Liver (tissue), 9 donors: Measurements from ENCODE around the gene PDE10A. TPM values are rescaled to one million over a fixed set of nuclear protein-coding genes. Genes with fewer than 3 reads are reported as not detected.

Source experiments
- DNase-seq: peaks from one replicate; pipeline ENCODE4 v3.0.0-alpha.2; 2017; ENCODE audit warnings: low spot score
- H3K27ac ChIP-seq, 2 donors: one replicate each; pipeline ENCODE4 v1.7.0; 2013; ENCODE audit warnings: inconsistent platforms in 2 of 2, low read length in 2 of 2, control low read depth in 1 of 2, low read depth in 1 of 2, mild to moderate bottlenecking in 1 of 2
- H3K27me3 ChIP-seq, 4 donors: one replicate each; pipeline versions ENCODE4 v1.6.1 to v1.7.0; 2013; ENCODE audit warnings: low read length in 3 of 4, inconsistent platforms in 1 of 4, mild to moderate bottlenecking in 1 of 4, moderate library complexity in 1 of 4; ENCODE audit not compliant: control insufficient read depth in 4 of 4, insufficient read depth in 4 of 4
- H3K36me3 ChIP-seq, 4 donors: one replicate each; pipeline versions ENCODE4 v1.6.1 to v1.7.0; 2013; ENCODE audit warnings: low read length in 3 of 4, mild to moderate bottlenecking in 3 of 4, low read depth in 1 of 4, moderate library complexity in 1 of 4; ENCODE audit not compliant: control insufficient read depth in 4 of 4, insufficient read depth in 3 of 4
- H3K4me1 ChIP-seq, 4 donors: one replicate each; pipeline versions ENCODE4 v1.6.1 to v1.7.0; 2013; ENCODE audit warnings: low read length in 3 of 4, mild to moderate bottlenecking in 3 of 4, moderate library complexity in 1 of 4; ENCODE audit not compliant: control insufficient read depth in 4 of 4, insufficient read depth in 4 of 4
- H3K4me3 ChIP-seq, 3 donors: one replicate each; pipeline versions ENCODE4 v1.6.1 to v1.7.0; 2013; ENCODE audit warnings: low read length in 3 of 3, control low read depth in 1 of 3, low read depth in 1 of 3, mild to moderate bottlenecking in 1 of 3
- H3K9ac ChIP-seq, 2 donors: one replicate each; pipeline ENCODE4 v1.7.0; 2013; ENCODE audit warnings: low read length in 2 of 2, mild to moderate bottlenecking in 2 of 2, moderate library complexity in 2 of 2, control low read depth in 1 of 2, low read depth in 1 of 2
- H3K9me3 ChIP-seq, 4 donors: one replicate each; pipeline versions ENCODE4 v1.6.1 to v1.7.0; 2013; ENCODE audit warnings: low read length in 3 of 4; ENCODE audit not compliant: control insufficient read depth in 4 of 4
- ATF3 ChIP-seq: IDR thresholded peaks from 2 replicates; pipeline ENCODE4 v1.6.1; 2016; ENCODE audit warnings: antibody characterized with exemption
- CTCF ChIP-seq: fragments of 150-350 bp; IDR thresholded peaks from 2 replicates; pipeline ENCODE4 v1.5.1; 2017; ENCODE audit warnings: improper control_type of control experiment, low read depth, low read length; ENCODE audit not compliant: missing input control
- EGR1 ChIP-seq, 2 donors: IDR thresholded peaks; 2 replicates each; pipeline ENCODE4 v1.6.1; 2016 to 2018; ENCODE audit warnings: antibody characterized with exemption in 2 of 2, low read depth in 2 of 2
- FOXA1 ChIP-seq: IDR thresholded peaks from 2 replicates; pipeline ENCODE4 v1.6.1; 2016; ENCODE audit warnings: antibody characterized with exemption
- FOXA2 ChIP-seq: IDR thresholded peaks from 2 replicates; pipeline ENCODE4 v1.6.1; 2016; ENCODE audit warnings: antibody characterized with exemption
- GABPA ChIP-seq, 2 donors: IDR thresholded peaks in 1 of 2; conservative IDR thresholded peaks in 1 of 2; 2 replicates each; pipeline ENCODE4 v1.6.1; 2016; ENCODE audit warnings: antibody characterized with exemption in 2 of 2, mild to moderate bottlenecking in 1 of 2, moderate library complexity in 1 of 2
- HNF4A ChIP-seq, 2 donors: conservative IDR thresholded peaks; 2 replicates each; pipeline ENCODE4 v1.6.1; 2016; ENCODE audit warnings: antibody characterized with exemption in 2 of 2, mild to moderate bottlenecking in 2 of 2
- HNF4G ChIP-seq: IDR thresholded peaks from 2 replicates; pipeline ENCODE4 v1.6.1; 2016; ENCODE audit warnings: antibody characterized with exemption
- JUND ChIP-seq, 2 donors: IDR thresholded peaks; 2 replicates each; pipeline ENCODE4 v1.6.1; 2016; ENCODE audit warnings: antibody characterized with exemption in 2 of 2
- RAD21 ChIP-seq, 2 donors: IDR thresholded peaks; 2 replicates each; pipeline ENCODE4 v1.6.1; 2016; ENCODE audit warnings: antibody characterized with exemption in 2 of 2, mild to moderate bottlenecking in 2 of 2
- RXRA ChIP-seq, 2 donors: IDR thresholded peaks; 2 replicates each; pipeline ENCODE4 v1.6.1; 2017 to 2018; ENCODE audit warnings: antibody characterized with exemption in 2 of 2, mild to moderate bottlenecking in 1 of 2
- SP1 ChIP-seq: IDR thresholded peaks from 2 replicates; pipeline ENCODE4 v1.6.1; 2018; ENCODE audit warnings: antibody characterized with exemption, mild to moderate bottlenecking
- TAF1 ChIP-seq: conservative IDR thresholded peaks from 2 replicates; pipeline ENCODE4 v1.6.1; 2016; ENCODE audit warnings: antibody characterized with exemption, mild to moderate bottlenecking
- YY1 ChIP-seq: IDR thresholded peaks from 2 replicates; pipeline ENCODE4 v1.6.1; 2016; ENCODE audit warnings: antibody characterized with exemption, mild to moderate bottlenecking
- ZBTB33 ChIP-seq: IDR thresholded peaks from 2 replicates; pipeline ENCODE4 v1.6.1; 2016; ENCODE audit warnings: antibody characterized with exemption
- WGBS: extraction: QIAGEN DNeasy Blood & Tissue Kit; methylation state at CpG from one replicate; pipeline ENCODE4 v1.1.7; 2013; 5-methylcytosine and 5-hydroxymethylcytosine counted together
- polyA plus RNA-seq, 2 donors: library from polyadenylated mRNA; stranded (reverse) in 1 of 2; unstranded in 1 of 2; fragments of 200-250 nt in 1 of 2; fragments of >200 nt in 1 of 2; fragmentation: Nextera tagmentation in 1 of 2; extraction: Ambion mirVana in 1 of 2; gene quantifications; one replicate each; pipeline versions ENCODE4 v1.2.1 to v1.2.3, GENCODE V29; 2013 to 2015
- total RNA-seq, 2 donors: library from RNA; depleted of rRNA; stranded (reverse); fragments of >200 nt; gene quantifications; one replicate each; pipeline ENCODE4 v1.2.3, GENCODE V29; 2014
- TF ChIP-seq, protein P1 (sequence below): IDR thresholded peaks from 2 replicates; pipeline ENCODE4 v1.6.1; 2016; ENCODE audit warnings: antibody characterized with exemption, mild to moderate bottlenecking
- TF ChIP-seq, protein P2 (sequence below): IDR thresholded peaks from 2 replicates; pipeline ENCODE4 v1.6.1; 2016; ENCODE audit warnings: antibody characterized with exemption
- donor health status: healthy.
- donor health status: healthy.
- donor health status: healthy.
- donor health status: healthy.
- donor health status: healthy.

PDE10A gene
- total and polyA plus RNA-seq, 4 donors = 0.20 to 1.7 (median 0.47) TPM

DNA sequence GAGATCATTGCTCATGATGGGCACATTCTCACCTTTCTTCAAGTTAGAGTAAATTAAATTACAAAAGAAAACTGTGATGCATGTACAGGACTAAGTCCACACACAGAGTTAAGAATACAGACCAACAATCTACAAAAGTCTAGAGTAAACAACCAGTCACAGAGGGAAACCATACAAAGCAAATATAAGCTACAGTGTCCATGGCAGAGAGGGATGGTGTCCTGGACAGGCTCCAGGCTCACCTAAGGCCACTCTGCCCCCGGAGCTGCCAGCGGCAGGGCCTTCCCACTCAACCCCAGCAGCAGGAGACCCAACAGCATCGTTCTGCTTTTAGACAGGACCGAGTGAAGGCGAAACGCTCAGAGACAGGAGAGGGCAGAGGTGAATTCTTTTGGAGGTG lies 16.0 kb downstream of the PDE10A start:
- 39% methylated on average over 6 of the region's 6 CpGs for WGBS
- Histone ChIP-seq H3K4me1 (no peaks in the 10 kb centered on the region), H3K27me3 (peaks cover 0 to 6% (median 0%) of the 10 kb centered on the region in 4 donors), H3K36me3 (no peaks in the 10 kb centered on the region), H3K27ac (no peak overlapping the region), H3K4me3 (no peak overlapping the region), H3K9me3 (no peaks in the 10 kb centered on the region), H3K9ac (no peak overlapping the region)
- TF ChIP-seq RXRA (IDR thresholded peaks at IDR 0.05) (no peak), JUND (IDR thresholded peaks at IDR 0.05) (no peak), SP1 (no peak), GABPA (IDR thresholded peaks at IDR 0.05 in 1 of 2, conservative IDR thresholded peaks at IDR 0.05 in 1 of 2) (no peak), ATF3 (no peak), CTCF (no peak), FOXA2 (no peak), EGR1 (IDR thresholded peaks at IDR 0.05; ENCODE audit: low read depth in 2 of 2) (no peak), TAF1 (no peak), HNF4A (conservative IDR thresholded peaks at IDR 0.05) (no peak), HNF4G (no peak), YY1 (no peak), FOXA1 (no peak), ZBTB33 (no peak), RAD21 (IDR thresholded peaks at IDR 0.05) (no peak)
- TF ChIP-seq, protein P1, sequence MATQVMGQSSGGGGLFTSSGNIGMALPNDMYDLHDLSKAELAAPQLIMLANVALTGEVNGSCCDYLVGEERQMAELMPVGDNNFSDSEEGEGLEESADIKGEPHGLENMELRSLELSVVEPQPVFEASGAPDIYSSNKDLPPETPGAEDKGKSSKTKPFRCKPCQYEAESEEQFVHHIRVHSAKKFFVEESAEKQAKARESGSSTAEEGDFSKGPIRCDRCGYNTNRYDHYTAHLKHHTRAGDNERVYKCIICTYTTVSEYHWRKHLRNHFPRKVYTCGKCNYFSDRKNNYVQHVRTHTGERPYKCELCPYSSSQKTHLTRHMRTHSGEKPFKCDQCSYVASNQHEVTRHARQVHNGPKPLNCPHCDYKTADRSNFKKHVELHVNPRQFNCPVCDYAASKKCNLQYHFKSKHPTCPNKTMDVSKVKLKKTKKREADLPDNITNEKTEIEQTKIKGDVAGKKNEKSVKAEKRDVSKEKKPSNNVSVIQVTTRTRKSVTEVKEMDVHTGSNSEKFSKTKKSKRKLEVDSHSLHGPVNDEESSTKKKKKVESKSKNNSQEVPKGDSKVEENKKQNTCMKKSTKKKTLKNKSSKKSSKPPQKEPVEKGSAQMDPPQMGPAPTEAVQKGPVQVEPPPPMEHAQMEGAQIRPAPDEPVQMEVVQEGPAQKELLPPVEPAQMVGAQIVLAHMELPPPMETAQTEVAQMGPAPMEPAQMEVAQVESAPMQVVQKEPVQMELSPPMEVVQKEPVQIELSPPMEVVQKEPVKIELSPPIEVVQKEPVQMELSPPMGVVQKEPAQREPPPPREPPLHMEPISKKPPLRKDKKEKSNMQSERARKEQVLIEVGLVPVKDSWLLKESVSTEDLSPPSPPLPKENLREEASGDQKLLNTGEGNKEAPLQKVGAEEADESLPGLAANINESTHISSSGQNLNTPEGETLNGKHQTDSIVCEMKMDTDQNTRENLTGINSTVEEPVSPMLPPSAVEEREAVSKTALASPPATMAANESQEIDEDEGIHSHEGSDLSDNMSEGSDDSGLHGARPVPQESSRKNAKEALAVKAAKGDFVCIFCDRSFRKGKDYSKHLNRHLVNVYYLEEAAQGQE = no peak
- TF ChIP-seq, protein P2, sequence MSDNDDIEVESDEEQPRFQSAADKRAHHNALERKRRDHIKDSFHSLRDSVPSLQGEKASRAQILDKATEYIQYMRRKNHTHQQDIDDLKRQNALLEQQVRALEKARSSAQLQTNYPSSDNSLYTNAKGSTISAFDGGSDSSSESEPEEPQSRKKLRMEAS = no peak
- DNase-seq = no peak

- Histone ChIP-seq H3K27me3 (peaks cover 0 to 6% (median 0%) of the 10 kb centered on the region in 4 donors), H3K36me3 (no peaks in the 10 kb centered on the region), H3K9me3 (no peaks in the 10 kb centered on the region), H3K27ac (no peak overlapping the region), H3K9ac (no peak overlapping the region), H3K4me3 (no peak overlapping the region), H3K4me1 (no peaks in the 10 kb centered on the region)
- DNase-seq = no peak
- WGBS = 68% methylated on average over 6 of the region's 6 CpGs
- no peak for TF ChIP-seq FOXA1
- no peak for TF ChIP-seq RXRA (IDR thresholded peaks at IDR 0.05)
- TF ChIP-seq, protein P1 = no peak
- TF ChIP-seq, protein P2 = no peak
- TF ChIP-seq FOXA2 = no peak
- no peak for TF ChIP-seq YY1
Observed at GRCh38 chr6:165645919-165646318, 17.1 kb downstream of the PDE10A start.
